Large intestine (tissue), 3 donors: ENCODE results near the gene HOXC11. TPM values are rescaled to one million over a fixed set of nuclear protein-coding genes. Genes with fewer than 3 reads are reported as not detected.
A peak's percentile ranks its signal among the peaks of the same experiment; 100 is the strongest.

Experiments used
- DNase-seq, 2 donors: peaks; one replicate each; pipeline versions ENCODE4 v3.0.0 to v3.0.0-alpha.2; 2013
- H3K27ac ChIP-seq: one replicate; pipeline ENCODE4 v1.5.1; 2013; ENCODE audit warnings: low read length
- H3K27me3 ChIP-seq: 2 replicates; pipeline ENCODE4 v1.6.1; 2013; ENCODE audit warnings: low read length; ENCODE audit not compliant: control insufficient read depth, insufficient read depth
- H3K36me3 ChIP-seq: 2 replicates; pipeline ENCODE4 v1.6.1; 2013; ENCODE audit warnings: low read length; ENCODE audit not compliant: control insufficient read depth, insufficient read depth
- H3K4me1 ChIP-seq: one replicate; pipeline ENCODE4 v1.6.1; 2013; ENCODE audit warnings: low read length; ENCODE audit not compliant: control insufficient read depth, insufficient read depth
- H3K4me3 ChIP-seq: one replicate; pipeline ENCODE4 v1.5.1; 2013; ENCODE audit warnings: low read length
- H3K9me3 ChIP-seq: one replicate; pipeline ENCODE4 v1.6.1; 2013; ENCODE audit warnings: mild to moderate bottlenecking, low read depth, low read length, moderate library complexity; ENCODE audit not compliant: control insufficient read depth
- WGBS: methylation state at CpG from one replicate; pipeline ENCODE4 v1.1.5; 2013; ENCODE audit warnings: low lambda C conversion rate; ENCODE audit not compliant: insufficient coverage; 5-methylcytosine and 5-hydroxymethylcytosine counted together
- polyA plus RNA-seq: library from polyadenylated mRNA; unstranded; fragments of 120-200 nt; gene quantifications from one replicate; pipeline ENCODE4 v1.2.1, GENCODE V29; 2013

Gene HOXC11
- polyA plus RNA-seq, 1 donor, result 0.18 TPM

DNA sequence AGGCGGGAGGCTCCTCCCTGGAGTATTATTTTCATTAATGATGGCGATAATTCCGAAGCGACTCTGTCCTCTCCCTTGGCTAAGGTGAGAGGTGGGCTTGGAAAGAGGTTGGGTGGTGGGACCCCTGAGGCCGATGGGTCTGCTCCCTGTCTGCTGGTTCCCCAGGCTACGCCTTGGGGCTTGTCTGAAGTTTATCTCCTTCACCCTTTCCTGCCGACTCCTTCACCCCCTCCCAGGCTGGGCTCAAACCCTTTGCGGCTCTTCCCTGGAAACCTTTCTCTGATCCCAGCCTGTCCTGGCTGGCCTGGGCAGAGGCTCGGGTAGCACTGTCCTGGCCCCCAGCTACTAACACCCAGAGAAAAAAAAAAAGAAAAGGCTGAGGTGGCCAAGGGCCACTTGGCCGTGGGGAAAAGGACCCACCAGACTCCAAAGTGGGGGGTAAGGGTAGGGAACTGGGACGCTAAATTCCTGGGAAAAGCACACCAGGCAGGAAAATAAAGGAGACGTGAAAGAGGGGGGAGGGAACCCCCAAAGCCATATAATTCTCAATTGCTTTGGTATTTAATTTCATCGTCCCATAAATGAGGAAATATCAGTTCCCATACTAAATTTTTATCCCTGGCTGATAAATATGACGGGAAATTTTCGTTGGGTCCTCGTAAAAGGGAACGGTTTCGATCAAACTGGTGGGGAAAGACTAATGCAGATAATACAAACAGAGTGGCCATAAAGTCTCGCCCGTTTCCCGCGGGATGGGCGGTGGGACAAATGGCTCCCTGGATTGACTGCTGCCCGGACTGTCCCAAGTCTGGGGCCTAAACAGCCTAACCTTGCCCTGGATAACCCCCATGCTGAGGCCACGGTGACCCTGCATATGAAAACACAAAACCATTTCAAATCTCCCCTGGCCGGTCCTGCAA, 10.0 kb downstream of the HOXC11 start:
- Histone ChIP-seq H3K4me1 (peaks cover 33% of the 10 kb centered on the region), H3K27me3 (peaks cover 93% of the 10 kb centered on the region), H3K27ac (no peak overlapping the region), H3K36me3 (no peaks in the 10 kb centered on the region), H3K9me3 (peaks cover 13% of the 10 kb centered on the region), H3K4me3 (no peak overlapping the region)
- no peak for DNase-seq
- WGBS, result 59% methylated on average over 4 of the region's 26 CpGs

DNA sequence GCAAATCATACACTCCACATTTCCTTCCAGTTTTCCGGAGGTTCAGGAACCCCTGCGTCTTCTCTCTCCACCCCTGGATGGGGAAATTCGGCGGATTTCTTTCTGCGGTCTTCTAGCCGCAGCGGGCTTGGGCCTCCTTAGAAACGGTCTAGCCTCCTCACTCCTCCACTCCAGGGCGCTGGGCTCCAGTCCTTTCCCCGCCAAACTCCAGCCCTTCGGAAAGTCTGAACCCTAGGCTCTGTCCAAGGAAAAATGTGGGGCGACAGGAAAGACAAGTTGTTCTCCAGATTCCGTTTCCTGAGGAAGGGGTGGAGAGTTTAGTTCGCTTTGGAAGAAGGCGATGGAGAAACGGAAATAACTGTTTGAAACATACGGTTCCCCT, 10.6 kb downstream of the HOXC11 start:
- H3K9me3 ChIP-seq, result peaks cover 13% of the 10 kb centered on the region
- H3K4me1 ChIP-seq, result peaks cover 35% of the 10 kb centered on the region
- DNase-seq, result no peak
- 20% methylated on average over 1 of the region's 17 CpGs for WGBS
- H3K27me3 ChIP-seq, result peaks cover 95% of the 10 kb centered on the region
- H3K4me3 ChIP-seq, result no peak overlapping the region
- H3K27ac ChIP-seq, result no peak overlapping the region
- no peaks in the 10 kb centered on the region for H3K36me3 ChIP-seq

DNA sequence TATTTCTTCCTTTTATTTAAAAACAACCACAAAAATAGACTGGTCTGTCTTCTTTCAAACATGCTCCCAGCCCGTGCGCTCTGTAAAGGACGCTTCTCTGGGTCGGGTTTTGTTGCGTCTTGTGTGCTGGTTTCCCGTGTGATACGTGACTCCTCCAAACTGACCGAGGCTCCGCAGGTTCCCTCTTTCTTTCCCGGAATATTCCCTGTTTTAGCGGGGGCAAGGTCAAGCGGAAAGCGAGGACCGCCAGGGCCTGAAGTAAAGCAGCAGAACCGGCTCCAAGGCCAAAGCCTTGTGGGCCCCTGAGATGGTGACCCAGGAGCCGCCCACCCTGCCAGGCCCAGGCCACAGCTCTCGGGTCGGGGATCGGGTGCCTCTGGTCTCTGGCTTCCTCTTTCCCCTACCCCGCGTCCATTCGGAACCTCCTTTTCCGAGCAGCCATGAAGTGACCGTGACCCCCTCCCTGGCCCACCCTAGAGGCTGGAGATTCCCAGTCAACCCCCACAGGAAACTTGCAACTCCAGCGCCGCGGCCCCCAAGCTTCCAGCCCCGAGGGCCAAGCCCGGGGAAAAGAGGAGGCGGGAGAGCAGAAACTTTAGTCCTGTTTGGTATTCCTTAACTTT, 11.1 kb downstream of the HOXC11 start:
- Histone ChIP-seq H3K4me1 (peaks cover 39% of the 10 kb centered on the region), H3K27ac (no peak overlapping the region), H3K27me3 (peaks cover 95% of the 10 kb centered on the region), H3K9me3 (peaks cover 13% of the 10 kb centered on the region), H3K36me3 (no peaks in the 10 kb centered on the region), H3K4me3 (no peak overlapping the region)
- no CpG with 5 or more reads among the region's 30 CpGs for WGBS
- DNase-seq, result no peak

DNA sequence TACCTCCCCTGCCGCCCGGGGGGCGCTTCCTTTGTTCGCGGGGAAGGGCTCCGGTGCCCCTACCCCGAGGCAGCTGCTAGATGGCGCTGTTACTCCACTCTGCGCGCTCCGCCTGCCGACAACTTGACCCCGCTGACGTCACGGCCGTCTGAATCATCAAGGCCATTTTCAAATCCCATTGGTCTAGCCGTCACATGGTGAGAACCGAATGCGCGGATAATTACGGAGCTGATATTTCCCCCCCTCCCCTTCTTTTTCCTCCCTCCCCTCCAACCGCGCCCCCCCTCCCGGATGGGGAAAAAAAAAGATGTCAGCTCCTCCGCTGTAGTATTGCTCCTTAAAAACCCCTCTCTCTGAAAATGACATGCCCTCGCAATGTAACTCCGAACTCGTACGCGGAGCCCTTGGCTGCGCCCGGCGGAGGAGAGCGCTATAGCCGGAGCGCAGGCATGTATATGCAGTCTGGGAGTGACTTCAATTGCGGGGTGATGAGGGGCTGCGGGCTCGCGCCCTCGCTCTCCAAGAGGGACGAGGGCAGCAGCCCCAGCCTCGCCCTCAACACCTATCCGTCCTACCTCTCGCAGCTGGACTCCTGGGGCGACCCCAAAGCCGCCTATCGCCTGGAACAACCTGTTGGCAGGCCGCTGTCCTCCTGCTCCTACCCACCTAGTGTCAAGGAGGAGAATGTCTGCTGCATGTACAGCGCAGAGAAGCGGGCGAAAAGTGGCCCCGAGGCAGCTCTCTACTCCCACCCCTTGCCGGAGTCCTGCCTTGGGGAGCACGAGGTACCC, 12.2 kb downstream of the HOXC11 start, which contains the start of gene HOXC10:
Gene HOXC10, plus strand, starts transcription at position 246 of the 791 bp plus-strand sequence. Its CDS starts 114 bp downstream, at position 360.
- no CpG with 5 or more reads among the region's 55 CpGs for WGBS
- Histone ChIP-seq H3K36me3 (no peaks in the 10 kb centered on the region), H3K9me3 (peaks cover 13% of the 10 kb centered on the region), H3K27ac (no peak within 1 kb of the TSS), H3K4me3 (peak within 1 kb of the TSS; percentile 26), H3K4me1 (peaks cover 34% of the 10 kb centered on the region), H3K27me3 (peaks cover 96% of the 10 kb centered on the region)
- peak; percentile 90 to 92 for DNase-seq

DNA sequence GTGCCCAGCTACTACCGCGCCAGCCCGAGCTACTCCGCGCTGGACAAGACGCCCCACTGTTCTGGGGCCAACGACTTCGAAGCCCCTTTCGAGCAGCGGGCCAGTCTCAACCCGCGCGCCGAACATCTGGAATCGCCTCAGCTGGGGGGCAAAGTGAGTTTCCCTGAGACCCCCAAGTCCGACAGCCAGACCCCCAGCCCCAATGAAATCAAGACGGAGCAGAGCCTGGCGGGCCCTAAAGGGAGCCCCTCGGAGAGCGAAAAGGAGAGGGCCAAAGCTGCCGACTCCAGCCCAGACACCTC, 12.7 kb downstream of the HOXC11 start:
- no peak overlapping the region for H3K27ac ChIP-seq
- DNase-seq, result no peak
- peaks cover 13% of the 10 kb centered on the region for H3K9me3 ChIP-seq
- WGBS, result no CpG with 5 or more reads among the region's 21 CpGs
- H3K36me3 ChIP-seq, result no peaks in the 10 kb centered on the region
- H3K4me3 ChIP-seq, result no peak overlapping the region
- peaks cover 97% of the 10 kb centered on the region for H3K27me3 ChIP-seq
- peaks cover 35% of the 10 kb centered on the region for H3K4me1 ChIP-seq

DNA sequence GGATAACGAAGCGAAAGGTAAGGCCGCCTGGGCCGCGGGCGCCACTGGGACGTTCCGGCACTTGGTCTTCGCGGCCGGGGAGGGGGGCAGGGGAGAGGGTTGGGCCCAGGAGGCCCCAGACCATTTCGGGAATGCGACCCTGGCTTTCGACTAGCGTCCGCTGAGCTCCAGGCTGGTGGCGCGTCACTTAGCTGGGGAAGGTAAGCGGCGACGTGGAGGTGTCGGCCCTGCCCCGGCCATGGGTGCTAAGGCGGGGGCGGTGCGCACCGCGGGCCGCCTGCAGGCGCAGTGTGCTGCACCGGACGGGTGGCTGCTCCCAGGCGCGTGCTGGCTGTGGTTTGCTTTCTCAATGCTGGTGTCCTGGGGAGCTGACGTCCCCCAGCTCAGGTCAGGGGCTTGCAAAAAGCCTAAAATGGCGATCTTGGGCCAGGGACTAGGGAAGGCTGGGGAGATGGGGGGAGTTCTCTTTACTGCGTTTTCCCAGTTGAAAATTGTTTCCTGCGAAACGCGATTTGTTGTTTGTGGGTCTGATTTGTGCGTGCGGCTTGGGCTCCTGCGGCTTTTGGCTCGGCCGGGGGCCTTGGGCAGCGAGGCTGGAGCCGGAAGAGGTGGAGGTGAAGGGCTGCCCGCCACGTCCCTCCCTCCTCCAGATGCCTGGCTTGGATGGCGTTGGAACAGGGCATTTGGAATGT, 13.2 kb downstream of the HOXC11 start:
- DNase-seq, result peak in 1 of 2 donors; percentile 68
- Histone ChIP-seq H3K4me1 (peaks cover 38% of the 10 kb centered on the region), H3K4me3 (no peak overlapping the region), H3K27ac (no peak overlapping the region), H3K27me3 (peaks cover 97% of the 10 kb centered on the region), H3K9me3 (peaks cover 13% of the 10 kb centered on the region), H3K36me3 (no peaks in the 10 kb centered on the region)
- 33% methylated on average over 1 of the region's 50 CpGs for WGBS

DNA sequence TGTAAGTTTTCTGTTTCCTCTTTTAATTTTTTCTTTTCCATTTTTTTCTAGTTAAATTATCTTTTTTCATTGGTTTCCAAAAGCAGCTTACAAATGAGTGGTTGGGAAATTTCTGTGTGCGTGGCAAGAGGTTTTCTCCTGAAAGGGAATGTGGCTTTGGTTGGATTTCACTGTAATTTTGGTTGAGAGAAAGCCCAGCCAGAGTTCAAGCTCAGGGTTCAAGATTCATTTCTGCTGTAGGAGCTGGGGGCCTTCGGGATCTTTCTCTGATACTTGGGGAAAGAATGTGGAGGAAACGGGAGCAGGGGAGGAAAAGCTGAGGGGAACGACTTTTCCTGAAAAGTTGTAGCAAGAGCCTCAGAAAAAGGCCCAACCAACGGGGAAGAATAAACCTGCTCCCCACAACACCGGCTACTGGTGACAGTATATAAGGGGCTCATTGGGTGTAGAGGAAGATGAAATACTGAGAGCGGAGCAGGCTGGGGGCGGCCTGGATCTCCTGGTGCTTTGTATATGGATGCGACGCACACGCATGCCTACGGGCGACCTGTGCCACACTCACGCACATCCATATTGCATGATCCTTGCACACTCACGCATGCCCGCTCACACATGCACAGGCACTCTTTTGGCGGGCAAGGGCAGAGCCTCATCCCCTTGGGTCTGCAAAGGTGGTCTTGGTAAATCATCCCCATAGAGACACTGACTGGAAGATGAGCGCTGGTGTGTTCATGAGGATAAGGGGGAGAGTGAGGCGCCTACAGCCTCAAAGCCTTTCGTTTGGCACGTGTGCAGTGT, 14.0 kb downstream of the HOXC11 start:
- Histone ChIP-seq H3K36me3 (no peaks in the 10 kb centered on the region), H3K4me1 (peaks cover 38% of the 10 kb centered on the region), H3K27me3 (peaks cover 99% of the 10 kb centered on the region), H3K4me3 (no peak overlapping the region), H3K9me3 (peaks cover 13% of the 10 kb centered on the region), H3K27ac (no peak overlapping the region)
- DNase-seq, result no peak
- 20% methylated on average over 2 of the region's 21 CpGs for WGBS

DNA sequence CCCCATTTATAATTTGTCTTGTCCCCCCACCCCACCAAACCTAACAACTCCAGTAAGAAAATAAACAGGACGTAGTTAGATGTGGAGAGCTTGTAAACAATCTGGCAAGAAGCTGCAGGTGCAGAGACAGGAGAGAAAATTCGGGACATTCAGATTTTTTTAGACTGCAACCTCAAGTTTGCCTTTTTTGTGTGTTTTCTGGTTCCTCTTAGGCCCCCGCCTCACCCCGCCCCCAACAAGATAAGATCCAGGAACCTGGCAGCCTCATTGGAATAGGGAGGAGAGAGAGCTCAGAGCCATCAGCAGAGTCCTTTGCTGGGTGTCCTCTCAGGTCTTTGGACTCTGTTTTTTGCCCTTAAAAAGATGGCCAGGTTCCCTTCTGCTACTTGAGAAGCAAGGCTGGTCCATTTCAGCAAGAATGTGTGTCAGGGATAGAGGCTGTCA, 14.9 kb downstream of the HOXC11 start:
- WGBS, result no CpG with 5 or more reads among the region's 4 CpGs
- Histone ChIP-seq H3K4me1 (peaks cover 38% of the 10 kb centered on the region), H3K27ac (no peak overlapping the region), H3K4me3 (no peak overlapping the region), H3K36me3 (no peaks in the 10 kb centered on the region), H3K27me3 (peaks cover 99% of the 10 kb centered on the region), H3K9me3 (peaks cover 13% of the 10 kb centered on the region)
- DNase-seq, result no peak

DNA sequence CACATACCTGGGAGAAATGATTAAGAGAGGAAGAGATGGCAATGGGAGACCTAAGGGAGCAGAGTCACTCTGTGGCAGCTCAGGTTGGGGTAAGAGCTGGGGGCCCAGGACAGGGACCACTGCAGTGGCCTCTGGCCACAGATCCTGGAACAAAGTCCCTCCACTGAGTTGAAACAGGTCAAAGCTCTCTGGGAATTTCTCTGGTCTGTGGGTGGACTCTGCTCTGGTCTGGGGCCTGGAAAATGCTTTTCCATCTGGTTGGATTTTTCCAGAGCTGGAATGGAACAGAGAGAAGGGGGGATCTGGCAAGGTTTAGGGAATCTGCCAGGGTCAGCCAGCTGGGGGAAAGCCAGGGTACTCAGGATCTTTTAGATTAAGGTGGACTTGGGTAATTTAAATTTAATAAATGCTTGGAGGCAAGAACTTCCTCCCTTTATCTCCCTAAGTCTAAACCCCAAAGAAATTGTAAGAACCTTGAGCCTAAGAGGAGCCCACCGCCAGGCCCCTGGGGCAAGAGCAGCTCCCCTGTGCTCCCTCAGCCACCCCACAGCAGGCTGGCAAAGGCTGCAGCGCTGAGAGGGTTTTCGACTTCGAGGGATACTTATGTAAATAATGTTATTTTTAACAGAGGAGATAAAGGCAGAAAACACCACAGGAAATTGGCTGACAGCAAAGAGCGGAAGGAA, 15.8 kb downstream of the HOXC11 start:
- H3K9me3 ChIP-seq, result peaks cover 13% of the 10 kb centered on the region
- no peak overlapping the region for H3K4me3 ChIP-seq
- WGBS, result 0% methylated on average over 1 of the region's 5 CpGs
- peak in 1 of 2 donors; percentile 59 for DNase-seq
- peaks cover 99% of the 10 kb centered on the region for H3K27me3 ChIP-seq
- H3K27ac ChIP-seq, result no peak overlapping the region
- peaks cover 38% of the 10 kb centered on the region for H3K4me1 ChIP-seq
- H3K36me3 ChIP-seq, result no peaks in the 10 kb centered on the region
